ENCODE data around the gene NUP43. TPM values are rescaled to one million over a fixed set of nuclear protein-coding genes. Genes with fewer than 3 reads are reported as not detected.

The NUP43 gene
- total and polyA plus RNA-seq, 4 donors: 3.6 to 32.1 (median 19.6) TPM

- WGBS, 2 donors: 95% methylated on average over 2 of the region's 2 CpGs
- no peaks in the 10 kb centered on the region for H3K9me3 ChIP-seq (ENCODE audit: control insufficient read depth, low read length)
These were observed 13.1 kb downstream of the NUP43 start for GRCh38 chr6:149733089-149733720.

GRCh38 chr6:149729824-149730223 lies 16.5 kb downstream of the NUP43 start:
- intact Hi-C loops (cut with DNase I): no loop called here
- 95 to 98% methylated on average over 8 of the region's 8 CpGs for WGBS, 2 donors
- Histone ChIP-seq H3K27me3 (ENCODE audit: control insufficient read depth in 1 of 2, insufficient read depth in 2 of 2, low read length in 1 of 2) (no peaks in the 10 kb centered on the region), H3K27ac (ENCODE audit: low read depth in 1 of 2, low read length in 2 of 2) (no peak overlapping the region), H3K4me1 (ENCODE audit: control insufficient read depth in 1 of 2, insufficient read depth in 2 of 2, low read length in 2 of 2) (no peaks in the 10 kb centered on the region), H3K4me3 (ENCODE audit: low read length in 2 of 2) (no peak overlapping the region), H3K9me3 (ENCODE audit: control insufficient read depth, low read length) (no peaks in the 10 kb centered on the region), H3K36me3 (ENCODE audit: control insufficient read depth in 1 of 2, insufficient read depth in 2 of 2, low read length in 1 of 2) (no peaks in the 10 kb centered on the region)
- ATAC-seq (ENCODE audit: low FRiP score): no peak
- DNase-seq: no peak

More at GRCh38 chr6:149733089-149733720, 13.1 kb downstream of the NUP43 start:
- Histone ChIP-seq H3K4me1 (ENCODE audit: control insufficient read depth in 1 of 2, insufficient read depth in 2 of 2, low read length in 2 of 2) (no peaks in the 10 kb centered on the region), H3K36me3 (ENCODE audit: control insufficient read depth in 1 of 2, insufficient read depth in 2 of 2, low read length in 1 of 2) (no peaks in the 10 kb centered on the region), H3K27ac (ENCODE audit: low read depth in 1 of 2, low read length in 2 of 2) (no peak overlapping the region), H3K27me3 (ENCODE audit: control insufficient read depth in 1 of 2, insufficient read depth in 2 of 2, low read length in 1 of 2) (no peaks in the 10 kb centered on the region), H3K4me3 (ENCODE audit: low read length in 2 of 2) (no peak overlapping the region)
- intact Hi-C loops (cut with DNase I): no loop called here
- DNase-seq (no peak), ATAC-seq (ENCODE audit: low FRiP score) (no peak)

- H3K36me3 ChIP-seq (ENCODE audit: control insufficient read depth in 1 of 2, insufficient read depth in 2 of 2, low read length in 1 of 2): no peaks in the 10 kb centered on the region
- no peaks in the 10 kb centered on the region for H3K27me3 ChIP-seq (ENCODE audit: control insufficient read depth in 1 of 2, insufficient read depth in 2 of 2, low read length in 1 of 2)
- no peaks in the 10 kb centered on the region for H3K9me3 ChIP-seq (ENCODE audit: control insufficient read depth, low read length)
- WGBS, 2 donors: 83% methylated on average over 5 of the region's 5 CpGs
- ATAC-seq (ENCODE audit: low FRiP score): no peak
- H3K27ac ChIP-seq (ENCODE audit: low read depth in 1 of 2, low read length in 2 of 2): no peak overlapping the region
- DNase-seq: no peak
- intact Hi-C loops (cut with DNase I): no loop called here
- no peak overlapping the region for H3K4me3 ChIP-seq (ENCODE audit: low read length in 2 of 2)
- H3K4me1 ChIP-seq (ENCODE audit: control insufficient read depth in 1 of 2, insufficient read depth in 2 of 2, low read length in 2 of 2): no peaks in the 10 kb centered on the region
These were observed 17.7 kb downstream of the NUP43 start for GRCh38 chr6:149728499-149729234.

GRCh38 chr6:149727793-149728498 lies 18.4 kb downstream of the NUP43 start:
- ATAC-seq (ENCODE audit: low FRiP score): no peak
- no peaks in the 10 kb centered on the region for H3K36me3 ChIP-seq (ENCODE audit: control insufficient read depth in 1 of 2, insufficient read depth in 2 of 2, low read length in 1 of 2)
- H3K4me3 ChIP-seq (ENCODE audit: low read length in 2 of 2): no peak overlapping the region
- no peaks in the 10 kb centered on the region for H3K4me1 ChIP-seq (ENCODE audit: control insufficient read depth in 1 of 2, insufficient read depth in 2 of 2, low read length in 2 of 2)
- H3K9me3 ChIP-seq (ENCODE audit: control insufficient read depth, low read length): no peaks in the 10 kb centered on the region
- WGBS, 2 donors: 90 to 91% methylated on average over 4 of the region's 4 CpGs
- intact Hi-C loops (cut with DNase I): no loop called here
- H3K27me3 ChIP-seq (ENCODE audit: control insufficient read depth in 1 of 2, insufficient read depth in 2 of 2, low read length in 1 of 2): no peaks in the 10 kb centered on the region
- H3K27ac ChIP-seq (ENCODE audit: low read depth in 1 of 2, low read length in 2 of 2): no peak overlapping the region
- DNase-seq: no peak

GRCh38 chr6:149725785-149726184 lies 20.5 kb downstream of the NUP43 start:
- 88% methylated on average over 3 of the region's 3 CpGs for WGBS, 2 donors
- Histone ChIP-seq H3K4me3 (ENCODE audit: low read length in 2 of 2) (no peak overlapping the region), H3K27me3 (ENCODE audit: control insufficient read depth in 1 of 2, insufficient read depth in 2 of 2, low read length in 1 of 2) (no peaks in the 10 kb centered on the region), H3K4me1 (ENCODE audit: control insufficient read depth in 1 of 2, insufficient read depth in 2 of 2, low read length in 2 of 2) (no peaks in the 10 kb centered on the region), H3K36me3 (ENCODE audit: control insufficient read depth in 1 of 2, insufficient read depth in 2 of 2, low read length in 1 of 2) (no peaks in the 10 kb centered on the region), H3K9me3 (ENCODE audit: control insufficient read depth, low read length) (no peaks in the 10 kb centered on the region), H3K27ac (ENCODE audit: low read depth in 1 of 2, low read length in 2 of 2) (no peak overlapping the region)
- intact Hi-C loops (cut with DNase I): no loop called here
- no peak for DNase-seq
- ATAC-seq (ENCODE audit: low FRiP score): no peak

GRCh38 chr6:149723771-149724417 lies 22.4 kb downstream of the NUP43 start:
- 65 to 66% methylated on average over 10 of the region's 10 CpGs for WGBS, 2 donors
- no peaks in the 10 kb centered on the region for H3K36me3 ChIP-seq (ENCODE audit: control insufficient read depth in 1 of 2, insufficient read depth in 2 of 2, low read length in 1 of 2)

GRCh38 chr6:149723262-149723661 lies 23.1 kb downstream of the NUP43 start:
- Histone ChIP-seq H3K4me1 (ENCODE audit: control insufficient read depth in 1 of 2, insufficient read depth in 2 of 2, low read length in 2 of 2) (no peaks in the 10 kb centered on the region), H3K27me3 (ENCODE audit: control insufficient read depth in 1 of 2, insufficient read depth in 2 of 2, low read length in 1 of 2) (no peaks in the 10 kb centered on the region), H3K4me3 (ENCODE audit: low read length in 2 of 2) (no peak overlapping the region), H3K36me3 (ENCODE audit: control insufficient read depth in 1 of 2, insufficient read depth in 2 of 2, low read length in 1 of 2) (no peaks in the 10 kb centered on the region), H3K27ac (ENCODE audit: low read depth in 1 of 2, low read length in 2 of 2) (no peak overlapping the region), H3K9me3 (ENCODE audit: control insufficient read depth, low read length) (no peaks in the 10 kb centered on the region)
- intact Hi-C loops (cut with DNase I): no loop called here
- 77 to 78% methylated on average over 4 of the region's 4 CpGs for WGBS, 2 donors
- ATAC-seq (ENCODE audit: low FRiP score) (no peak), DNase-seq (no peak)

More at GRCh38 chr6:149723771-149724417, 22.4 kb downstream of the NUP43 start:
- intact Hi-C loops (cut with DNase I): no loop called here
- ATAC-seq (ENCODE audit: low FRiP score): peak; percentile 76
- DNase-seq: no peak
- H3K4me3 ChIP-seq (ENCODE audit: low read length in 2 of 2): no peak overlapping the region
- H3K9me3 ChIP-seq (ENCODE audit: control insufficient read depth, low read length): no peaks in the 10 kb centered on the region
- no peaks in the 10 kb centered on the region for H3K4me1 ChIP-seq (ENCODE audit: control insufficient read depth in 1 of 2, insufficient read depth in 2 of 2, low read length in 2 of 2)
- no peaks in the 10 kb centered on the region for H3K27me3 ChIP-seq (ENCODE audit: control insufficient read depth in 1 of 2, insufficient read depth in 2 of 2, low read length in 1 of 2)
- H3K27ac ChIP-seq (ENCODE audit: low read depth in 1 of 2, low read length in 2 of 2): no peak overlapping the region

- Histone ChIP-seq H3K4me3 (ENCODE audit: low read length in 2 of 2) (no peak overlapping the region), H3K27me3 (ENCODE audit: control insufficient read depth in 1 of 2, insufficient read depth in 2 of 2, low read length in 1 of 2) (no peaks in the 10 kb centered on the region), H3K27ac (ENCODE audit: low read depth in 1 of 2, low read length in 2 of 2) (no peak overlapping the region), H3K4me1 (ENCODE audit: control insufficient read depth in 1 of 2, insufficient read depth in 2 of 2, low read length in 2 of 2) (no peaks in the 10 kb centered on the region), H3K36me3 (ENCODE audit: control insufficient read depth in 1 of 2, insufficient read depth in 2 of 2, low read length in 1 of 2) (no peaks in the 10 kb centered on the region), H3K9me3 (ENCODE audit: control insufficient read depth, low read length) (no peaks in the 10 kb centered on the region)
- DNase-seq (no peak), ATAC-seq (ENCODE audit: low FRiP score) (no peak)
- intact Hi-C loops (cut with DNase I): loop anchor here in 1 of 2 donors (10.0 kb wide), 1 partner anchor 75 kb away; the partner anchor contains the start of gene KATNA1
- WGBS, 2 donors: 96 to 98% methylated on average over 3 of the region's 3 CpGs
These were observed 26.8 kb downstream of the NUP43 start for GRCh38 chr6:149719531-149719930.

All from aorta (tissue), 5 donors.